Lung (tissue), 12 donors: ENCODE data around the gene SZT2. TPM values are rescaled to one million over a fixed set of nuclear protein-coding genes. Genes with fewer than 3 reads are reported as not detected.

Experiments
- ATAC-seq: fragments of 200-7000 bp; cut with Tn5 transposase; one replicate; pipeline ENCODE4 v1.9.1; 2020; ENCODE audit warnings: moderate number of reproducible peaks; ENCODE audit not compliant: insufficient read depth, low FRiP score
- DNase-seq, 3 donors: peaks; one replicate each; pipeline ENCODE4 v3.0.0-alpha.2; 2013 to 2017
- H3K27ac ChIP-seq, 2 donors: one replicate each; pipeline ENCODE4 v1.5.1; 2013; ENCODE audit warnings: mild to moderate bottlenecking in 2 of 2, moderate library complexity in 2 of 2, control low read depth in 1 of 2, inconsistent platforms in 1 of 2, low read depth in 1 of 2, low read length in 1 of 2
- H3K27me3 ChIP-seq, 3 donors: one replicate each; pipeline ENCODE4 v1.5.1; 2013; ENCODE audit warnings: low read length in 2 of 3; ENCODE audit not compliant: control insufficient read depth in 3 of 3, insufficient read depth in 3 of 3
- H3K36me3 ChIP-seq, 4 donors: one replicate each; pipeline ENCODE4 v1.5.1; 2013; ENCODE audit warnings: low read length in 4 of 4, mild to moderate bottlenecking in 1 of 4, moderate library complexity in 1 of 4; ENCODE audit not compliant: control insufficient read depth in 4 of 4, insufficient read depth in 4 of 4
- H3K4me1 ChIP-seq, 5 donors: one replicate each; pipeline ENCODE4 v1.5.1; 2013; ENCODE audit warnings: low read length in 5 of 5, mild to moderate bottlenecking in 2 of 5, moderate library complexity in 1 of 5; ENCODE audit not compliant: control insufficient read depth in 5 of 5, insufficient read depth in 5 of 5
- H3K4me3 ChIP-seq: one replicate; pipeline ENCODE4 v1.5.1; 2013; ENCODE audit warnings: mild to moderate bottlenecking, control low read depth, moderate library complexity
- H3K9ac ChIP-seq, 2 donors: one replicate each; pipeline ENCODE4 v1.5.1; 2013; ENCODE audit warnings: low read length in 2 of 2, control low read depth in 1 of 2; ENCODE audit not compliant: insufficient read depth in 1 of 2
- H3K9me3 ChIP-seq, 4 donors: one replicate each; pipeline ENCODE4 v1.5.1; 2013; ENCODE audit warnings: low read length in 3 of 4, mild to moderate bottlenecking in 1 of 4, moderate library complexity in 1 of 4; ENCODE audit not compliant: control insufficient read depth in 4 of 4, insufficient read depth in 3 of 4
- CTCF ChIP-seq: IDR thresholded peaks from 2 replicates; pipeline ENCODE4 v1.5.1; 2012; ENCODE audit warnings: mild to moderate bottlenecking; ENCODE audit errors: control extremely low read depth, extremely low read depth
- WGBS, 2 donors: extraction: QIAGEN DNeasy Blood & Tissue Kit; methylation state at CpG; one replicate each; pipeline ENCODE4 v1.1.7; 2013; 5-methylcytosine and 5-hydroxymethylcytosine counted together
- polyA plus RNA-seq, 2 donors: library from polyadenylated mRNA; stranded (reverse); fragments of 200-250 nt; gene quantifications; one replicate each; pipeline ENCODE4 v1.2.1, GENCODE V29; 2013
- total RNA-seq, 2 donors: library from RNA; depleted of rRNA in 1 of 2; stranded (reverse); fragments of >200 nt in 1 of 2; gene quantifications; one replicate each; pipeline ENCODE4 v1.2.1, GENCODE V29; 2014 to 2021
- donor health status: control.
- donor health status: control.
- donor health status: Bipolar disorder and iron deficiency.
- donor health status: healthy.
- donor health status: DM: yes; HTN: yes; CAD: no.

Gene SZT2
- total and polyA plus RNA-seq, 4 donors = 15.2 to 71.5 (median 40.2) TPM

- 0 to 1% methylated on average over 30 to 33 of the region's 33 CpGs for WGBS, 2 donors
- DNase-seq = peak in 1 of 3 donors; percentile 53
- ATAC-seq = peak; percentile 41
Observed at GRCh38 chr1:43358121-43358745, 31.5 kb upstream of the SZT2 start.

GRCh38 chr1:43358746-43359693, 30.7 kb upstream of the SZT2 start, which contains the start of gene CDC20:
Gene CDC20, plus strand, starts transcription at chr1:43358981. Its CDS starts 235 bp downstream, at chr1:43359216.
- H3K9ac ChIP-seq = peak within 1 kb of the TSS; percentile 66 to 85
- 3 to 4% methylated on average over 52 to 59 of the region's 59 CpGs for WGBS, 2 donors

More at GRCh38 chr1:43358121-43358745, 31.5 kb upstream of the SZT2 start:
- peak overlapping the region; percentile 70 for H3K4me3 ChIP-seq
- H3K4me1 ChIP-seq = peaks cover 0 to 29% (median 6%) of the 10 kb centered on the region in 5 donors
- no peaks in the 10 kb centered on the region for H3K9me3 ChIP-seq
- peak overlapping the region; percentile 98 to 99 for H3K27ac ChIP-seq
- peak; percentile 5 for TF ChIP-seq CTCF
- peaks cover under 1 to 19% (median 14%) of the 10 kb centered on the region in 4 donors for H3K36me3 ChIP-seq
- H3K9ac ChIP-seq = peak overlapping the region; percentile 66 to 85
- H3K27me3 ChIP-seq = no peaks in the 10 kb centered on the region

GRCh38 chr1:43359696-43360095, 30.0 kb upstream of the SZT2 start:
- 42 to 45% methylated on average over 11 of the region's 11 CpGs for WGBS, 2 donors
- Histone ChIP-seq H3K4me1 (peaks cover 0 to 29% (median 6%) of the 10 kb centered on the region in 5 donors), H3K9ac (no peak overlapping the region), H3K36me3 (peaks cover 5 to 33% (median 26%) of the 10 kb centered on the region in 4 donors), H3K4me3 (no peak overlapping the region), H3K27ac (no peak overlapping the region), H3K9me3 (no peaks in the 10 kb centered on the region), H3K27me3 (no peaks in the 10 kb centered on the region)
- ATAC-seq = no peak
- no peak for TF ChIP-seq CTCF
- no peak for DNase-seq

More at GRCh38 chr1:43358746-43359693, 30.7 kb upstream of the SZT2 start, which contains the start of gene CDC20:
- Histone ChIP-seq H3K9me3 (no peaks in the 10 kb centered on the region), H3K27ac (peak within 1 kb of the TSS; percentile 98 to 99), H3K4me1 (peaks cover 0 to 29% (median 6%) of the 10 kb centered on the region in 5 donors), H3K36me3 (peaks cover 5 to 27% (median 22%) of the 10 kb centered on the region in 4 donors), H3K4me3 (peak within 1 kb of the TSS; percentile 70), H3K27me3 (no peaks in the 10 kb centered on the region)
- DNase-seq (peak; percentile 98 to 99 (median 98)), ATAC-seq (peak; percentile 100)
- TF ChIP-seq CTCF = no peak
